CD14-positive monocyte (primary cell): ENCODE measurements around the gene BORCS8. TPM values are rescaled to one million over a fixed set of nuclear protein-coding genes. Genes with fewer than 3 reads are reported as not detected.

Experiments used
- DNase-seq, 3 donors: peaks; one replicate each; pipeline ENCODE4 v3.0.0-alpha.2; 2011 to 2022
- H2AFZ ChIP-seq: 2 replicates; pipeline ENCODE4 v1.6.0; 2012; ENCODE audit warnings: mild to moderate bottlenecking, low read depth, low read length, inconsistent platforms; ENCODE audit not compliant: insufficient read depth, poor library complexity, severe bottlenecking
- H3K27ac ChIP-seq, 2 donors: 1 replicate in 1 of 2; 2 replicates in 1 of 2; pipeline ENCODE4 v1.5.1; 2012 to 2013; ENCODE audit warnings: low read length in 2 of 2, control low read depth in 1 of 2, inconsistent platforms in 1 of 2, low read depth in 1 of 2, mild to moderate bottlenecking in 1 of 2
- H3K27me3 ChIP-seq, 2 donors: one replicate each; pipeline versions ENCODE4 v1.6.0 to v1.6.1; 2011 to 2013; ENCODE audit warnings: low read length in 2 of 2; ENCODE audit not compliant: control insufficient read depth in 2 of 2, insufficient read depth in 2 of 2
- H3K36me3 ChIP-seq, 2 donors: replicated peaks in 1 of 2; 1 replicate in 1 of 2; 2 replicates in 1 of 2; pipeline versions ENCODE4 v1.5.1 to v1.6.1; 2012 to 2013; ENCODE audit warnings: low read length in 2 of 2, control low read depth in 1 of 2, inconsistent platforms in 1 of 2, mild to moderate bottlenecking in 1 of 2; ENCODE audit not compliant: insufficient read depth in 2 of 2, control insufficient read depth in 1 of 2
- H3K4me1 ChIP-seq, 2 donors: 1 replicate in 1 of 2; 2 replicates in 1 of 2; pipeline versions ENCODE4 v1.5.1 to v1.6.1; 2012 to 2013; ENCODE audit warnings: low read length in 2 of 2, control low read depth in 1 of 2, inconsistent platforms in 1 of 2, mild to moderate bottlenecking in 1 of 2, moderate library complexity in 1 of 2; ENCODE audit not compliant: insufficient read depth in 2 of 2, control insufficient read depth in 1 of 2
- H3K4me2 ChIP-seq: replicated peaks from 2 replicates; pipeline ENCODE3; 2012; ENCODE audit warnings: low read length, moderate library complexity, mild to moderate bottlenecking; ENCODE audit not compliant: poor library complexity, severe bottlenecking; ENCODE audit errors: extremely low read depth
- H3K4me3 ChIP-seq, 3 experiments: fragments of 200-600 bp in 1 of 3; sonication (generic) in 1 of 3; replicated peaks in 1 of 3; 1 replicate in 2 of 3; 2 replicates in 1 of 3; pipeline ENCODE4 v1.5.1; 2011 to 2013; ENCODE audit warnings: low read length in 3 of 3, mild to moderate bottlenecking in 3 of 3, control low read depth in 2 of 3, low read depth in 2 of 3, inconsistent platforms in 1 of 3, moderate library complexity in 1 of 3
- H3K79me2 ChIP-seq: 2 replicates; pipeline ENCODE4 v1.6.0; 2012; ENCODE audit warnings: mild to moderate bottlenecking, control low read depth, inconsistent platforms, low read length, moderate library complexity; ENCODE audit not compliant: insufficient read depth
- H3K9ac ChIP-seq: 2 replicates; pipeline ENCODE4 v1.6.0; 2017; ENCODE audit warnings: low read length, mild to moderate bottlenecking; ENCODE audit not compliant: insufficient read depth, poor library complexity, severe bottlenecking
- H3K9me3 ChIP-seq, 2 donors: replicated peaks in 1 of 2; 1 replicate in 1 of 2; 2 replicates in 1 of 2; pipeline versions ENCODE4 v1.5.1 to v1.6.1; 2012 to 2013; ENCODE audit warnings: low read length in 2 of 2, control low read depth in 1 of 2; ENCODE audit not compliant: control insufficient read depth in 1 of 2, insufficient read depth in 1 of 2
- H4K20me1 ChIP-seq: 2 replicates; pipeline ENCODE4 v1.6.0; 2012; ENCODE audit warnings: mild to moderate bottlenecking, low read length, control low read depth, moderate library complexity; ENCODE audit not compliant: insufficient read depth
- H3K27ac Mint-ChIP-seq, 7 donors: one replicate each; pipeline ENCODE4 v1.8.0; 2020; ENCODE audit warnings: mild to moderate bottlenecking in 7 of 7, mixed read lengths in 7 of 7, moderate library complexity in 6 of 7, inconsistent platforms in 2 of 7
- H3K27me3 Mint-ChIP-seq, 3 donors: one replicate each; pipeline ENCODE4 v1.8.0; 2021 to 2022; ENCODE audit warnings: low read depth in 3 of 3, mild to moderate bottlenecking in 3 of 3, mixed read lengths in 3 of 3, moderate library complexity in 3 of 3, inconsistent platforms in 1 of 3
- H3K36me3 Mint-ChIP-seq, 2 donors: one replicate each; pipeline ENCODE4 v1.8.0; 2020; ENCODE audit warnings: mixed read lengths in 2 of 2, inconsistent platforms in 1 of 2, mild to moderate bottlenecking in 1 of 2
- H3K4me1 Mint-ChIP-seq: one replicate; pipeline ENCODE4 v1.8.0; 2020; ENCODE audit warnings: mild to moderate bottlenecking, mixed read lengths
- H3K4me3 Mint-ChIP-seq, 2 donors: one replicate each; pipeline ENCODE4 v1.8.0; 2020; ENCODE audit warnings: mild to moderate bottlenecking in 2 of 2, mixed read lengths in 2 of 2, moderate library complexity in 1 of 2
- H3K9me3 Mint-ChIP-seq, 7 donors: one replicate each; pipeline ENCODE4 v1.8.0; 2020 to 2022; ENCODE audit warnings: mixed read lengths in 7 of 7, mild to moderate bottlenecking in 6 of 7, moderate library complexity in 6 of 7, inconsistent platforms in 2 of 7
- CTCF ChIP-seq: fragments of 200-600 bp; IDR thresholded peaks from one replicate; pipeline ENCODE4 v1.8.0; 2022; ENCODE audit warnings: antibody characterized with exemption, mild to moderate bottlenecking
- WGBS: methylation state at CpG from one replicate; pipeline ENCODE4 v1.1.5; 2013; ENCODE audit warnings: missing lambda C conversion rate; ENCODE audit not compliant: insufficient coverage; 5-methylcytosine and 5-hydroxymethylcytosine counted together
- intact Hi-C, 2 donors: fragments of 100-400 bp; cut with micrococcal nuclease; formaldehyde crosslinking; loops; one replicate each; pipeline versions ENCODE4 v1.15.0 to v1.15.1; 2023
- polyA plus RNA-seq, 3 donors: library from polyadenylated mRNA; depleted of rRNA in 1 of 3; unstranded in 2 of 3; stranded (reverse) in 1 of 3; fragments of 300-500 nt in 2 of 3; fragments of >200 nt in 1 of 3; fragmentation: Illumina TruSeq in 2 of 3; gene quantifications; 1 replicate in 2 of 3; 2 replicates in 1 of 3; pipeline ENCODE4 v1.2.3, GENCODE V29; 2012 to 2021

The BORCS8 gene
- polyA plus RNA-seq, 3 donors: 31.6 to 44.1 (median 36.5) TPM

- peaks cover 10 to 16% of the 10 kb centered on the region in 2 donors for H3K4me1 ChIP-seq
- TF ChIP-seq CTCF: no peak
- H3K27me3 ChIP-seq: peaks cover 0 to 8% of the 10 kb centered on the region in 2 donors
- H4K20me1 ChIP-seq: peaks cover 34% of the 10 kb centered on the region
- H3K27ac ChIP-seq: no peak within 1 kb of the TSS
- no peaks in the 10 kb centered on the region for H3K79me2 ChIP-seq
- peak within 1 kb of the TSS; percentile 56 for H3K4me2 ChIP-seq
- no peaks in the 10 kb centered on the region for H3K36me3 ChIP-seq
- H3K9ac ChIP-seq: no peak within 1 kb of the TSS
- Mint-ChIP-seq H3K4me3 (peak within 1 kb of the TSS; percentile 58 to 78), H3K36me3 (peaks cover 6 to 16% of the 10 kb centered on the region in 2 donors), H3K27ac (peak within 1 kb of the TSS in 3 of 7 donors; percentile 38 to 62 (median 56)), H3K4me1 (peaks cover 24% of the 10 kb centered on the region), H3K27me3 (peaks cover 8 to 20% (median 12%) of the 10 kb centered on the region in 3 donors), H3K9me3 (peaks cover 0 to 3% (median 0%) of the 10 kb centered on the region in 7 donors)
- WGBS: 20% methylated on average over 56 of the region's 56 CpGs
- DNase-seq: peak; percentile 39 to 61 (median 47)
- no peak within 1 kb of the TSS for H2AFZ ChIP-seq
- H3K4me3 ChIP-seq: peak within 1 kb of the TSS in 1 of 3 experiments; percentile 53
- no peaks in the 10 kb centered on the region for H3K9me3 ChIP-seq
- intact Hi-C loops: no loop called here
Measured at GRCh38 chr19:19170053-19170872, 21.7 kb downstream of the BORCS8 start, which contains the start of gene MEF2B. TSS of gene MEF2B (minus strand) at chr19:19170263. CDS start at chr19:19150735, 19,528 bp downstream.

DNA sequence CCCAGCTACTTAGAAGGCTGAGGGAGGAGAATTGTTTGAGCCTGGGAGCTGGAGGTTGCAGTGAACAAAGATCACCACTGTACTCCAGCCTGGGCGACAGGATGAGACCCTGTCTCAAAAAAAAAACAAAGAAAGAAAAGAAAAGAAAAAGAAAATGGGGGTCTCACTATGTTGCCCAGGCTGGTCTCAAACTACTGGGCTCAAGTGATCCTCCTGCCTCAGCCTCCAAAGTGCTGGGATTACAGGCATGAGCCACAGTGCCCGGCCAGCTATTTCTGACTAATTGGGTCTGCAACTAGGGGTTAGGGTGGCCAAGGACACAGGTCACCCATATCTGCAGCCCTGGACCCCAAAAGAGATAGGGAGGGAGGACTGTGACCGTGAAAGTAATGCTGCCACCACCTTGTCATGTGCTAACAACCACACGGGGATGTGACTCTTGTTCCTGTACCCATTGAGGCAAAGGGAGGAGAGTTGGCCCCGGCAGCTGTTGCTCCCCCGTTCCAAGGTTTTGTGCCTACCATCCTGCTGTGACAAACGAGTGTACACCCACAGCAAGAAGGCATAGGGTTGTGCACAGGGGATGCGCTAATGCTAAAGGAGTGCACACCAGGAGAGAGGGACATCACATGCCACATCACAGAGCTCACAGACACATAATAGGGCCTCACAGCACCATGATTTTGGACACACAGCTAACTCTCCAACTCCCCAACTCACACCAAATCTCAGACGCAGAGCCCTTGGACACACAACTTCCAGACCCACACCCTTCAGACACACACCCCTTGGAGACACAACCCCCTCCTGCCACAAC, 22.5 kb downstream of the BORCS8 start:
- no peak overlapping the region for H3K27ac Mint-ChIP-seq
- Histone ChIP-seq H3K4me2 (peak overlapping the region; percentile 56), H3K79me2 (no peaks in the 10 kb centered on the region)

More for the DNA sequence above, 22.5 kb downstream of the BORCS8 start:
- no peak for DNase-seq
- no peak for TF ChIP-seq CTCF
- Mint-ChIP-seq H3K4me3 (peak overlapping the region; percentile 58 to 78), H3K9me3 (peaks cover 0 to 3% (median 0%) of the 10 kb centered on the region in 7 donors), H3K4me1 (peaks cover 24% of the 10 kb centered on the region), H3K36me3 (peaks cover 6 to 16% of the 10 kb centered on the region in 2 donors), H3K27me3 (peaks cover 8 to 20% (median 13%) of the 10 kb centered on the region in 3 donors)
- Histone ChIP-seq H2AFZ (no peak overlapping the region), H3K9ac (no peak overlapping the region), H4K20me1 (peaks cover 31% of the 10 kb centered on the region), H3K9me3 (no peaks in the 10 kb centered on the region), H3K27ac (no peak overlapping the region), H3K36me3 (no peaks in the 10 kb centered on the region), H3K27me3 (peaks cover 0 to 8% of the 10 kb centered on the region in 2 donors), H3K4me3 (peak overlapping the region in 1 of 3 experiments; percentile 53), H3K4me1 (peaks cover 10 to 16% of the 10 kb centered on the region in 2 donors)
- intact Hi-C loops: no loop called here
- 86% methylated on average over 8 of the region's 9 CpGs for WGBS
